ENCODE measurements around the gene CTH.

- TF ChIP-seq MAZ (IDR thresholded peaks at IDR 0.05; ENCODE audit: borderline replicate concordance, low read depth, low read length) = no peak
- TF ChIP-seq POLR2A (IDR thresholded peaks at IDR 0.05; ENCODE audit: low read depth, low read length) = no peak
- TF ChIP-seq USF2 (IDR thresholded peaks at IDR 0.05; ENCODE audit: low read depth, low read length) = no peak
- TF ChIP-seq CTCF (conservative IDR thresholded peaks at IDR 0.05; ENCODE audit: low read depth, low read length) = no peak
- TF ChIP-seq RCOR1 (IDR thresholded peaks at IDR 0.05; ENCODE audit: insufficient replicate concordance, low read length) = no peak
- TF ChIP-seq SMC3 (IDR thresholded peaks at IDR 0.05; ENCODE audit: low read depth, low read length) = no peak
- no peak for TF ChIP-seq RAD21 (IDR thresholded peaks at IDR 0.05; ENCODE audit: low read length)
- TF ChIP-seq MXI1 (IDR thresholded peaks at IDR 0.05; ENCODE audit: borderline replicate concordance, low read depth, low read length) = no peak
- TF ChIP-seq NFE2L2 (IDR thresholded peaks at IDR 0.05; ENCODE audit: low read depth, low read length) = no peak
- no peak for TF ChIP-seq ELK1 (IDR thresholded peaks at IDR 0.05; ENCODE audit: borderline replicate concordance, low read depth, low read length)
- no peak for TF ChIP-seq RFX5 (IDR thresholded peaks at IDR 0.05; ENCODE audit: low read depth, low read length)
- no peak for TF ChIP-seq MAFK (IDR thresholded peaks at IDR 0.05; ENCODE audit: low read depth, low read length)
Observed at GRCh38 chr1:70465911-70466310, 54.8 kb downstream of the CTH start.
